Ecto neural progenitor cell (in vitro differentiated cells): ENCODE results near the gene SLC5A6.
A peak's percentile ranks its signal among the peaks of the same experiment; 100 is the strongest.

Experiments
- DNase-seq: peaks from one replicate; pipeline ENCODE4 v3.0.0-alpha.2; 2018; ENCODE audit warnings: low spot score

Gene SLC5A6

GRCh38 chr2:27211943-27212625 lies at the start of gene SLC5A6, which contains the start of gene ATRAID:
Gene SLC5A6, minus strand, starts transcription at chr2:27212268. Its CDS starts 4,618 bp downstream, at chr2:27207650.
Gene ATRAID, plus strand, starts transcription at chr2:27212041. Its CDS starts 328 bp downstream, at chr2:27212369.
- DNase-seq, result peak; percentile 93

GRCh38 chr2:27261241-27261925 lies 49.3 kb upstream of the SLC5A6 start:
- DNase-seq, result no peak

- no peak for DNase-seq
Observed at GRCh38 chr2:27258051-27258450, 46.0 kb upstream of the SLC5A6 start.

DNA sequence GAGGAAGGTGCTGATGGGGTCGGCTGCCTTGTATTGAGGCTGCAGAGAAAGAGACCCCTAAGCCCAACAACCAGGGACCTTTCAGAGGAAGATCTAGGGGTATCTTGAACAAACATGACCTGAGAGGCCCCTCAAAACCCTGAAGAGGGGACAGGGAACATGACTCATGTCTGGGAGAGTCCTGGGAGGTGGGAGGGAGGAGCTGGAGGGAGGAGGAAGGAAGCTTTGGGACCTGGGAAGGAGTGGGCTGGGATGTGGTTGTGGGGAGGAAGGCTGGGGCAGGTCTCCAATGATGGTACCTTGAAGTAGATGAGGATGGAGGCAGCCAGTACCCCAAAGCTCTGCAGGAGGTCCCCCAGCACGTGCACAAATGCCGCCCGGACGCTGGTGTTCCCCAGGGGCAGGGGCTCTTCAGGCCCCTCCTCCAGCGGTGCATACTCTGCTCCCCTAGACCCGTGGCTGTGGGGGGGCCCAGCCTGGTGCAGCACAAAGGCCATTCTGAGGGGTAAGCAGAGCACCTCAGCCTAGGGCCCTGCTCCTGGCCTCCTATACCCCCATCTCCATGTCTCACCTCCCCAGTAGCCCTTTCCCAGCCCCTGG lies 44.9 kb upstream of the SLC5A6 start:
- DNase-seq, result no peak

DNA sequence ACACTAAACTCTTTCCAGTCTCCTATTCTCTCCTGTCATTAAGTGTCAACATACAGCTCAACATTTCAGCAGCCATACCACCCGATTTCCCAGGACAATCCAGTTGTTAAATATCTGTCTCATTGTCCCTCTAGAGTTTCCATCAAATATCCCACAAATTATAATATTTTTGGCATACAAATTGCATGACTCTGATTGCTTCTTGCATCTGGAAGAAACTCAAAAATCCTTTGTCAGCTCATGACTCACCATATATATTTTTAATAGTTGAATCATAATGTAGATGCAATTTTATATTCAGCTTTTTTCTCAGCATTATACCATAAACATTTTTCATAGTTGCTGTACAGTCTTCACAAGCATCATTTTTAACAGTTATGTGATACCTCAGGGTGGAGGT lies 43.6 kb upstream of the SLC5A6 start:
- no peak for DNase-seq

DNA sequence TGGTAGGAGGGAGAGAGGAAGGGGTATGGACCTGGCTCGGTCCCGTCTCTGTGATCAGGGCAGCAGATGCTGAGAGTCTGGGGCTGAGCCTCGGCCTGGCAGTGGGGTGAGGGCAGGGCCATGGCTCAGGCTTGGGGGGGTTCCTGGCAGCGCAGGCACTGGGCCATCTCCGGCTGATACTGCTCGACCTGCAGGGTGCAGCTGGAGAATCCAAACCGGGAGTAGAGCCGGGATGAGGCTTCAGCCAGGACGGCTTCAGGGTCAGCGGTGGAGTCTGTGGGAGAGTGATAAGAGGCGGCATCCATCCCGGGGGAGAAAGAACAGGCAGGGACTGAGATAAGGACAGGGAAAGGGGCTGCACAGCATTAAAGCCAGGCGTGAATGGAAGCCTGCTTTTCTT lies 43.1 kb upstream of the SLC5A6 start:
- DNase-seq, result no peak

DNA sequence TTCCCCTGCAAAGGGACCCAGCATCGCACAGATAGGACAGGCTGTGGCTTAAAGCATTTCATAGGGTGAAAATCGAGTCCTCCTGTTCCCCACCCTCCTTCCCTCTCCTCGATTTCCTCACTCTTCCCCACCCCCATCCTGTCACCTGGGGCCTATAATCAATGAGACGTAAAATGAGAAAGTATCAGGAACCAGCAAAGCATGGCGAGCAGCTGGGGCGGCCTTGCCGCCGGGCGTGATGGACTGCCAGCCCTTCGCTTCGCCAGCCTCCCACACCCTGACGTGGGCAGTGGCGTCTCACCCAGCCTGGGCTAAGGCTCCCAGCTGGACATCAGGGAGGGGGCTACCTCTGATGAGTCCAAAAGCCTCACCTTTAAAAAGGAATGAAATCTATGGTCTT lies 39.7 kb upstream of the SLC5A6 start:
- no peak for DNase-seq

DNA sequence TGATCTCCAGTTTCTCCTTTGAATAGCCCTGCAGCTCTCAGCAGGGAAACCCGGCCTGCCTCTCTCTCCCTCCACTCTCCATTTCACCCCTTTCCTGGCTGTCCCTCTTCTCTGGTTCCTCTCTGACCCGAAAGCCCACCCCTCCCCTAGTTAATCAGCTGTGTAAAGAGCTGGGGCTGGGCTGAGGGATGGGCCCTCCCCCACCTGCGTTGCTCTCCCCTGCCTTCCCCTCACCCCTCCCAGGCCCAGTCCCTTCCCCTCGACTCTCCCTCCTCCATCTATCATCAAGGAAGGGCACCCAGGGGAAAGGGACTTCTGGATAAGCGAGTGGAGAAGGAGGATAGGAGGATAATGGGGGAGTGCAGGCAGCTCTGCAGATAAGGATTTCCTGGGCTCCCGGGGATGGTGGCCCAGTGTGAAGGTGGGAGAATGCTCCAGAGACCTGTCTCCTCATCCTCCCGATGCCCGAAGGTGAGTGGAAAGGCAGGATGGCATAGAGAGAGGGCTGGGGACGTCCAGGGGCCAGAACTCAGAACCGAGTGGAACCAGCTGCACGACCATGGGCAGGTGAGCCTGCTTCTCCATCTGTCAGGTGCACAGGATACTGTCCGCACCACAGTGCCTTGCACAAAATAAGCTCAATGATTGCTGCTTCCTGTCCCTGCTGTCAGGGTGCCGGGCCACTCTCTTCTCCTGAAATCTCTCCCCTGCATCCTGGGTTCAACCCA lies 38.7 kb upstream of the SLC5A6 start:
- no peak for DNase-seq

DNA sequence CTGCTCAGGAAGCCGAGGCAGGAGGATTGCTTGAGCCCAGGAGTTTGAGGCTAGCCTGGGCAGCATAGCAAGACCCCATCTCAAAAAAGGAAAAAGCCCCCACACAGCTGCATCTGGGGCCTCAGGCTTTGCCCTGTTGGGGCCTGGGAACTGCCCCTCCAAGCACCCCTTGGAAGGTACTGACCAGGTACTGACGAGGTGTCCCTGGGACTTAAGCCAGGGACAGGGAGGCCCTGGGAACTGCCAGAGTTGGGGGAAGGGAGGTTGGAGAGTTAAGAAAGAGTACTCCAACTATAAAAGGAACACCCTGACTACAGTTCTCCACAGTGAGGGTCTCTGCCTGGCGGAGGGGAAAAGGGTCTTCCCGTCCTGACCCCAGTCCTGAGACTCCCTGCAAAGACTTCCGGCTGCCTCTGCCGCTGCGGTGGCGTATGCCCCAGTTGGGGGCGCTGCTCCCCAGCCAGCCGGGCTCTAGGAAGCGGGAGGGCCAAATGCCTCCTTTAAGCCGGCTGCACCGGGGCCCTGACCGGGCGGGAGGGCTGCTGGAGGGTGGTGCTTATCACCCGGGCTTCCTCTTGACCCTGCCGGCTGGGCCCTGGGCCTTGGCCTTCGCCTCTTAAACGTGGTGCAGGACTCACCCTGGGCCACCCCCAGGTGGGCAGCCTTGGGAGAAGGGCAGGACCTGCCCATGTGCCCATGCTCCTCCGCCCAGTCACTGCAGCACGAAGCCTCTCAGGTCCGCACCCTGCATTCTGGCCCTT lies 38.0 kb upstream of the SLC5A6 start:
- peak; percentile 90 for DNase-seq

GRCh38 chr2:27249159-27249890 lies 37.3 kb upstream of the SLC5A6 start:
- DNase-seq, result no peak

DNA sequence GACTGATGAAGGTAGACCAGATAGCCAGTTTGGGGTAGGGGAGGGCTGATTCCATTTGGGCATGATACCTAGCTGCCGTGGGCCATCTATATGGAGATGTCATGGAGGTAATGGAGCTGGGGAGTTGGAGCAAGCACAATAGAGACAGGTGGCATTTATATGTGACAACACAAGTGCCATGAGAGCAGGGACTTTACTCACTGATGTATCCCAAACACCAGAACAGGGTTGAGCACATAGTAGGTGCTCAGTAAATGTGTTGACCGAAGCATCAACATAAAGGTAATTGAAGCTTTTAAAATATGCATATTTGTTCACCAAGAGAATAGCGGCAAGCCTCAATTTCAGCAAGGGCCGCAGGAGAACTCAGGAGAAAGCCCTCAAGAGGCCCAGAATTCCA lies 35.8 kb upstream of the SLC5A6 start:
- DNase-seq, result no peak

DNA sequence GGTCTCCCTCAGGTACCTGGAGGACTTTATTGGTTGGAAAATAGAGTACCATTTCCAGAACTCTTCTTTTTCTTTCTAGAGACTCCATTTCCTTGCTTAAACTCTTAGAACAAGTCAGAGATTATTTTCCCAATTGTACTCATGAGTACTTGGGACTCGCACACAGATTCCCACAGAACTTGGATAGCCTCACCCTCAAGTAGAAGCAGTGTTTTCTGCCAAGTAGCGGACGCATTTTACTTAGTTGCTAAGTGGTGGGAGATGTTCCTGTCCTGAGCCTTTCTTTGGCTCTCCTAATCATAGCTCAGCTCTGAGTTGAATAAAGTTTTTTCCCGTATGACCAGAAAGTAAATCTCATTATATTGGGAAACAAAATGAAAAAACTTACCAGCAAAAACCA lies 33.6 kb upstream of the SLC5A6 start:
- DNase-seq, result no peak

GRCh38 chr2:27245116-27245515 lies 33.0 kb upstream of the SLC5A6 start:
- no peak for DNase-seq

- no peak for DNase-seq
Observed at GRCh38 chr2:27243391-27244130, 31.5 kb upstream of the SLC5A6 start.

DNA sequence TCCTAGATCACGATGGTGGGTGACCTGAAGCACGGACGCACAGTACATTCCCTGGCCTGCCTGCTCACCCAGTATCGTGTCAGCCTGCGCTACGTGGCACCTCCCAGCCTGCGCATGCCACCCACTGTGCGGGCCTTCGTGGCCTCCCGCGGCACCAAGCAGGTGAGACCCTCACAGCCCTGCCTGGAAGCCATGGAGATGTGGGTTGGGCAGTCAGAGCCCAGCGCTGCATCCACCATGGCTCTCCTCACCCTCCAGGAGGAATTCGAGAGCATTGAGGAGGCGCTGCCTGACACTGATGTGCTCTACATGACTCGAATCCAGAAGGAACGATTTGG lies 30.5 kb upstream of the SLC5A6 start:
- no peak for DNase-seq

- no peak for DNase-seq
Observed at GRCh38 chr2:27241761-27242613, 29.9 kb upstream of the SLC5A6 start.

DNA sequence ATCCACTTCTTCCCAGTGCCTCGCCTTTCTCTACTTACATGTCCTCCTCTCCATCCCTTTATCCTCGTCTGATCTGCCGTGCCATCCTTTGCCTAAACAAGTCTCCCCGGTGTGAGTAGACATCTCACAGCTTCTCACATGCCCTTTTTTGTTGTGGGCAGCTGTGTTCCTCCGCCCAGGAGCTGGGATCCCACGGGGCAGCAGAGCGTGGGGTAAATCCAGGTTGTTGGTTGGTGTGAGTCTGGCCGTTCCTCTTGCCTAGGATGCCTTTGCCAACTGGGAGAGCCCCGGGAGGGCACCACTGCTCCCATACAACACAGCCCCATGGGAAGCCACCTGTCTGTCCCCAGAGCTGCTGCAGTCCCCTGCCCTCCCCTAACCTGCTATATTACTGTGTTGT lies 28.3 kb upstream of the SLC5A6 start:
- no peak for DNase-seq

DNA sequence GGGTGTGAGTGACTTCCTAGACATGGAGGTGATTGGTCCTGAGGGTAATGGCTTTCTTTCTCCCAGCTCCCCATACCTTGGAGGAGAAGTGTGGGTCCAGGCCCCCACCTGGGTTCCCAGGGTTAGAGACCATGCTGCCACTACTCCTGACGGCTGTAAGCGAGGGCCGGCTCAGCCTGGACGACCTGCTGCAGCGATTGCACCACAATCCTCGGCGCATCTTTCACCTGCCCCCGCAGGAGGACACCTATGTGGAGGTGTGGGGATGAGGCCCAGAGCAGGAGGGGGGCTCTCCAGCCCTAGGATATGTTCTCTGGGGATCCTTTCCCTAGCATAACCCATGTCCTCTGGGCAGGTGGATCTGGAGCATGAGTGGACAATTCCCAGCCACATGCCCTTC lies 26.9 kb upstream of the SLC5A6 start:
- DNase-seq, result no peak

GRCh38 chr2:27237341-27237945 lies 25.4 kb upstream of the SLC5A6 start:
- DNase-seq, result no peak
